Activated T-helper 17 cell treated with anti-CD3 and anti-CD28 coated beads, Interleukin-2, amount 50 U/mL, for 72 hours (primary cell): Measurements from ENCODE around the gene SLC25A29. TPM values are rescaled to one million over a fixed set of nuclear protein-coding genes. Genes with fewer than 3 reads are reported as not detected.
"Not testable (repeated sequence)": the region's sequence is repeated elsewhere in the genome, so short reads cannot be mapped to it uniquely, and the experiment has no call there.

Experiments
- ATAC-seq: fragments of 150-1000 bp; cut with Tn5 transposase; replicated peaks from 2 replicates; pipeline ENCODE4 v1.10.0; 2021; ENCODE audit warnings: mild to moderate bottlenecking, moderate library complexity
- H3K27ac Mint-ChIP-seq: one replicate; pipeline ENCODE4 v1.8.0; 2022; ENCODE audit warnings: mixed read lengths
- H3K27me3 Mint-ChIP-seq: one replicate; pipeline ENCODE4 v1.8.0; 2022; ENCODE audit warnings: mixed read lengths
- H3K36me3 Mint-ChIP-seq: one replicate; pipeline ENCODE4 v1.8.0; 2022; ENCODE audit warnings: low read depth, mild to moderate bottlenecking, mixed read lengths
- H3K4me1 Mint-ChIP-seq: one replicate; pipeline ENCODE4 v1.8.0; 2022; ENCODE audit warnings: mixed read lengths
- H3K4me3 Mint-ChIP-seq: one replicate; pipeline ENCODE4 v1.8.0; 2022; ENCODE audit warnings: mild to moderate bottlenecking, mixed read lengths
- H3K9me3 Mint-ChIP-seq: one replicate; pipeline ENCODE4 v1.8.0; 2022; ENCODE audit warnings: mixed read lengths
- total RNA-seq, 2 donors: library from RNA; stranded (reverse); gene quantifications; one replicate each; pipeline ENCODE4 v1.2.3, GENCODE V29; 2022

The SLC25A29 gene
- total RNA-seq, 2 donors from 2014 or later: 3.8 to 9.3 TPM

DNA sequence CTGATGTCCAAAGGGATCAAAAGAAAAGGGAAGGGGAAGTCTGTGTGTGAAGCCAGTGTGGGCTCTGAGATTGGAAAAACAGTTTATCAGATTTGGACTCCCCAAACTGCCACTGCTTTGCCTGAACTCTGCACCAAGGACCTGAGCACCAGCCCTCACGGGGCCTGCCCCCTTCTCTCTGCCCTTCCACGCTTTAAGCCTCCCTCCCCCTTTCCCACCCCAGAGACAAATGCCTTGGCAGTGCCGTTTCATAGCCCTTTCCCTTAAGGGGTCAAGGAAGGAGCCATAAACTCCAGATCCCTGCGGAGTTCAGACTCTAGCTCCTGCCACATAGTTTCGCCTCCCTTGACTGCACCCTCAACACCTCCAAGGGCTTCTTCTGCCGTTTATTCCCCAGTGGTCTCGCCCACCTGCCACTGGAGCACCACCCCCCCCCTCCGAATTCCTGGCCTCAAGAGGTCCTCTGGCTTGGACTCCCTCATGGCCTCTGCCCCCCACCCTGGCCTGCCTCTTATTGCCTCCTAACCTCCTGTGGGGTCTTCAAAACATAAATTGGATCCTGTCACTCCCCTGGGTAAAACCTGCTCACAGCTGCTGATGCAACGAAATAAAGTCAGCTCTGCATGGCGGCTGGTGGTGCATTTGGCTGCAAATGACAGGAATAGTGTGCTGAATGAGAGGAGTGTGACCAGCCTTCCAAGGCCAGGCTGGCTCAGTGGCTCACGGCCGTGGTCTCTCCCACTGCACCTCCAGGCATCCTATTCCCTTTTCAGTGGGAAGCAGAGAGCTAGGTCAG, 18.8 kb downstream of the SLC25A29 start:
- no peaks in the 10 kb centered on the region for H3K27me3 Mint-ChIP-seq
- no peaks in the 10 kb centered on the region for H3K36me3 Mint-ChIP-seq
- no peak overlapping the region for H3K27ac Mint-ChIP-seq
- no peaks in the 10 kb centered on the region for H3K9me3 Mint-ChIP-seq
- H3K4me3 Mint-ChIP-seq: no peak overlapping the region
- ATAC-seq: no peak
- peaks cover 9% of the 10 kb centered on the region for H3K4me1 Mint-ChIP-seq

- Mint-ChIP-seq H3K36me3 (peaks cover 2% of the 10 kb centered on the region), H3K27me3 (no peaks in the 10 kb centered on the region), H3K4me1 (peaks cover 9% of the 10 kb centered on the region), H3K27ac (peak overlapping the region; percentile 71), H3K9me3 (no peaks in the 10 kb centered on the region), H3K4me3 (peak overlapping the region; percentile 78)
- no peak for ATAC-seq
Measured at GRCh38 chr14:100286484-100287191, 19.6 kb downstream of the SLC25A29 start.

GRCh38 chr14:100285913-100286400, 20.3 kb downstream of the SLC25A29 start:
- no peak for ATAC-seq
- no peaks in the 10 kb centered on the region for H3K9me3 Mint-ChIP-seq
- H3K27ac Mint-ChIP-seq: peak overlapping the region; percentile 71
- peak overlapping the region; percentile 78 for H3K4me3 Mint-ChIP-seq
- peaks cover 9% of the 10 kb centered on the region for H3K4me1 Mint-ChIP-seq
- no peaks in the 10 kb centered on the region for H3K27me3 Mint-ChIP-seq
- peaks cover 6% of the 10 kb centered on the region for H3K36me3 Mint-ChIP-seq

DNA sequence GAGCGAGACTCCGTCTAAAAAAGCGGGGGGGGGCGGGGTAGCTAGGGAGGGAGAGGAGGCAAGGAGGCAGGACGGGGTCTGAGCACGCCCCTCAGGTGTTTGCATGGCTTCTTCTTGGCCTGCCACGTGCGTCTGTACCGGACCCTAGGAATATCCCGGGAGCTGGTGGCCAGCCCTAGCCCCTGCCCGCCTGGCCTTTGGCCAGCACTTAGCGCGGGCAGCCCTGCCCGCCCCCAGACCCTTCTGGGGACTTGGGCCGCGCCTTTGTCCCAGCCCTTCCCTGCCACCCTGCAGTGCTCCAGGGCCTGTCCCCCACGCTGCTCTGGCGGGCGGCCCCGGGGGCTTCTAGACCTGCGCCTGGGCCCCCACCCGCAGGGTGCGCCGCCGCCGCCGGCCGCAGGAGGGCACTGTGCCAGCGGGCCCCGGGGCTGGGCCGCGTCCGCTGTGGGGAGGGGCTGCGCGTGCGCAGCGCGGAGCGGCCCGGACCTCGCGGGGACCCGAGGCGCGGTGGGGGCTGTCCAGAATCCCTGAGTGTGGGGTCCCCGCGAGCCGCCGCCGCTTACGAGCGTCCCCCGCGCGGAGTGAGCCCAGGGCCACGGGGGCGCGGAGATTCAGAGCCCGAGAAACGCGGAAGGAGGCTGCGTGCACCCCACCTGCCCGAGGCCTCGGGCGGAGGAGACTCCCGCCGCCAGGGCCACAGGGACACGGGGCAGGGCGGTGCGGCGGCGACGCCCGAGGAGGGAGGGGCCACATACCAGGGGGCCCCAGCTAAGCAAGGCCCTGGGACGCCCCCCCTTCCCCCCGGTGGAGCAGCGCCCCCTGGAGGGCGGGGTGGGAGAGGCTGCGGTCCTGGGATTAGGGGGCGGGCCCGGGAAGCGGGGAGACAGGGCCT, 21.0 kb downstream of the SLC25A29 start:
- H3K27ac Mint-ChIP-seq: peak overlapping the region; percentile 84
- peak overlapping the region; percentile 78 for H3K4me3 Mint-ChIP-seq

DNA sequence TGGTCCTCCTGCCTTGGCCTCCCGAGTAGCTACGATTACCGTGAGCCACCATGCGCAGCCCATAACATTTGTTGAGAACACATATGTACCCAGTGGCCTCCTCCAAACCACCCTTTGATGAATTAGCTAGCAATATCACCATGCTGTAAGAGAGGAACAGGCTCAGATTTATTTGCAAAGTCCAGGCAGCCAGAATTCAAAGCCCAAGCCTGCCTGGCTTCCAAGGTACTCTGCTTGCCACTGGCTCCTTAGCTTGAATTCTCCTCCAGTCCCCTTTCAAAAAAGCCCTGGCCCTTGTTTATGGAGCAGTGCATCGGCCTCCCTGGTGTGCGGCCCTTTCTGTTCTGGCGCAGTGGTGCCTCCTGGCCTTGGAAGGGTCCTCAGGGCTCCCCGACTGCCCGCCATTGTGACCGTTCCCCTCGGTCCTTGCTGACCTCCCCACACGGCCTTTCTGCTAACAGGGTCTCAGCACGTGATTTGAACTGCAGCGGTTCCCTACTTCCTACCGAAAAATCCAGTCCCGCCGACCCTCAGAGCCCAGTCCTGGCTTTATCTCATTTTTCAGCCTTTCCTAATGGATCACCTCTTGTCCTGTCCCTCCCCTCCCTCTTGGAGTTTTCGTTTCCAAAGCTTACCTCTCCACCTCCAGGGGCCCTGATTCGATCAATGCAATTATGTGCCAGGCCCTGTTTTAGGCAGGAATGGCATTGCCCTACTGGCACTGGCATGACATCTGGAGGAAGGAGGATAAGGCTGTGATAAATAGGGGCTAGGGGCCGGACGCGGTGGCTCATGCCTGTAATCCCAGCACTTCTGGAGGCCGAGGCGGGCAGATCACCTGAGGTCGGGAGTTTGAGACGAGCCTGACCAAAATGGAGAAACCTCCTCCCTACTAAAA, 22.0 kb downstream of the SLC25A29 start:
- Mint-ChIP-seq H3K27me3 (no peaks in the 10 kb centered on the region), H3K36me3 (peaks cover 22% of the 10 kb centered on the region), H3K4me3 (peak overlapping the region; percentile 59), H3K9me3 (no peaks in the 10 kb centered on the region), H3K4me1 (peaks cover 12% of the 10 kb centered on the region), H3K27ac (peak overlapping the region; percentile 84)
- ATAC-seq: no peak

More for the DNA sequence above, 21.0 kb downstream of the SLC25A29 start:
- Mint-ChIP-seq H3K36me3 (peaks cover 12% of the 10 kb centered on the region), H3K9me3 (no peaks in the 10 kb centered on the region), H3K4me1 (peaks cover 9% of the 10 kb centered on the region), H3K27me3 (no peaks in the 10 kb centered on the region)
- peak; percentile 92 for ATAC-seq

- H3K27me3 Mint-ChIP-seq, H3K4me3 Mint-ChIP-seq, ATAC-seq, H3K27ac Mint-ChIP-seq, H3K9me3 Mint-ChIP-seq: not testable (repeated sequence)
- H3K4me1 Mint-ChIP-seq: peaks cover 16% of the 10 kb centered on the region
- peaks cover 30% of the 10 kb centered on the region for H3K36me3 Mint-ChIP-seq
Measured at GRCh38 chr14:100283436-100283835, 22.8 kb downstream of the SLC25A29 start.

GRCh38 chr14:100282766-100283419, 23.4 kb downstream of the SLC25A29 start:
- Mint-ChIP-seq H3K4me1 (peaks cover 16% of the 10 kb centered on the region), H3K27ac (no peak overlapping the region), H3K9me3 (no peaks in the 10 kb centered on the region), H3K27me3 (no peaks in the 10 kb centered on the region), H3K4me3 (no peak overlapping the region), H3K36me3 (peaks cover 35% of the 10 kb centered on the region)
- ATAC-seq: no peak

GRCh38 chr14:100282083-100282350, 24.2 kb downstream of the SLC25A29 start:
- ATAC-seq: no peak
- Mint-ChIP-seq H3K27ac (peak overlapping the region; percentile 67), H3K4me3 (no peak overlapping the region), H3K36me3 (peaks cover 44% of the 10 kb centered on the region), H3K27me3 (no peaks in the 10 kb centered on the region), H3K9me3 (no peaks in the 10 kb centered on the region), H3K4me1 (peaks cover 20% of the 10 kb centered on the region)

DNA sequence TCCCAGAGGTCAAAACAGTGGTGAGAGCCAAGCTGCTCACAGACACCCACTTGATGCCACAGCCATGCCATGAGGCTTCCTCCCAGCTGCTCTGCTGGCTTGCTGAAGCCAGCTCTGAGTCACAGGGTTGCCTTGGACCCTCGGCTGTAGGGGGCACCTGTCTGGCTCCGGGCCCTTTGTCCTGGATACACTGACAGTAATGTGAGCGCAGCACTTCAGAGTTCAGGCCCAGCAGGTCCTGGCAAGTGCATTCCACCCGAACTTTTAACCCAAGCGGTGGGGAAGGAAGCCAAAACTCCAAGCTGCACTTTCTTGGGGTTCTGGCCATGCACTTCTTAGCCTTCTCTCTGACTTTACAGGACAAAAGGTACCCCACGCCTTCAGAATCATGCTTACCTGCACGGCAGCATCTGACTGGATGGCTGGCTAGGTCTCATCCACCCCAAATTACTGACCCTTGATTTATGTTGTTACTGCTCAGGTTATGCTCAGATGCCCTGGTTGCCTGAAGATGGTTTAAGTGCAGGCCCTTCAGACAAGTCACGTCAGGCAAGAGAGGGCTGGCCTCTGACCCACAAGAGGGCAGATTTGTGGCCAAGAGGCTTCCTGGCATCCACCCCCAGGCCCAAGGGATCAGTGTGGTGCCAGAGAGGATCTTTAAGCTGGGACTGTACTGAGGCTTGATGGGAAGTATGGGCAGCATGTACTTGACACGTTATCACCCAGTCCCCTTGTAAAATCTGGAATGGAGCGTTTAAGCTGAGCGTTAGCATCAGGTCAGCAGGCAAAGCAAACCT, 24.8 kb downstream of the SLC25A29 start:
- H3K9me3 Mint-ChIP-seq: no peaks in the 10 kb centered on the region
- no peak for ATAC-seq
- H3K27ac Mint-ChIP-seq: peak overlapping the region; percentile 67

DNA sequence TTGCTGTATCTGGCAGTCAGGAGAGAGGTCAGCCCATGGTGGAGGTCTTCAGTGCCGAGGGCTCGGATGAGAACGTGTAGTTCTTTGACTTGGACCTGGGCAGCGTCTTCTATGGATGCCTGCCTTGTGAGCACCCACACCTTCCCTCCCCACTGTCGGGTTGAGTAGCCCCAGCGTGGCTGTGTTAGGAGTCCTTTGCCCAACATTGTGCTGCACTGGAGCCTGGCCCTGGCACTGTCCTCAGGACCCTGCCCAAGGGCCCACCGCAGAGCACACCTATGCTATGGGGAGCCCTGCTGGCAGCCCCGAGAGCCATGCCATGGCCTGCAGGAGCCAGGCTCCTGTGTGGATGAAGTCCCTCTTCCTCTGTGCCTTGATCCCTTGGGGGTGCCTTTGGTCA, 26.7 kb downstream of the SLC25A29 start:
- Mint-ChIP-seq H3K9me3 (no peaks in the 10 kb centered on the region), H3K27ac (peak overlapping the region; percentile 82)

More for the DNA sequence above, 24.8 kb downstream of the SLC25A29 start:
- peaks cover 49% of the 10 kb centered on the region for H3K36me3 Mint-ChIP-seq
- H3K4me3 Mint-ChIP-seq: no peak overlapping the region
- peaks cover 20% of the 10 kb centered on the region for H3K4me1 Mint-ChIP-seq
- H3K27me3 Mint-ChIP-seq: no peaks in the 10 kb centered on the region

DNA sequence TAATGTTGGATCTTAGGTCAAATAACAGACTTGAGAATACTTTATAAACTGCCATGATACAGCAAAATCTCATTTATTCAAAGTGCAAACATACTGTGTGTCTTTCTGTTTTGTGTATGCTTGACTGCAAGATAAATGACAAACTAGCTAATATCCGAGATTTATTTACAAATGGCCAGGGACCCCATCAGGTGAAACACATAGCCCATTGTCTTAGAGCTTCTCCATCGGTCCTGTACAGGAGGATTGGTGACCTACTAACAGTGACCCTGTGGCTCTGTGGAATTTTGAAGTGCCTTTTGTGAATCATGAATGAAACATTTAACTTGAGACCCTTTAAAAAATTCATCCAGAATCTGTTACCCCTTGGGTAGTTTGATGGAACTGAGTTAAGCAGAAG, 27.1 kb downstream of the SLC25A29 start:
- no peaks in the 10 kb centered on the region for H3K27me3 Mint-ChIP-seq
- no peak overlapping the region for H3K4me3 Mint-ChIP-seq
- H3K27ac Mint-ChIP-seq: peak overlapping the region; percentile 82
- no peaks in the 10 kb centered on the region for H3K9me3 Mint-ChIP-seq
- H3K36me3 Mint-ChIP-seq: peaks cover 73% of the 10 kb centered on the region
- H3K4me1 Mint-ChIP-seq: peaks cover 29% of the 10 kb centered on the region
- ATAC-seq: no peak

More for the DNA sequence above, 26.7 kb downstream of the SLC25A29 start:
- ATAC-seq: no peak
- Mint-ChIP-seq H3K36me3 (peaks cover 69% of the 10 kb centered on the region), H3K27me3 (no peaks in the 10 kb centered on the region), H3K4me3 (no peak overlapping the region), H3K4me1 (peaks cover 27% of the 10 kb centered on the region)

- H3K4me3 Mint-ChIP-seq: no peak overlapping the region
- peak overlapping the region; percentile 82 for H3K27ac Mint-ChIP-seq
- H3K9me3 Mint-ChIP-seq: no peaks in the 10 kb centered on the region
- H3K27me3 Mint-ChIP-seq: no peaks in the 10 kb centered on the region
- ATAC-seq: no peak
- H3K36me3 Mint-ChIP-seq: peaks cover 75% of the 10 kb centered on the region
- H3K4me1 Mint-ChIP-seq: peaks cover 31% of the 10 kb centered on the region
Measured at GRCh38 chr14:100278702-100279101, 27.5 kb downstream of the SLC25A29 start.
